ENCODE data around the gene CHCHD5. TPM values are rescaled to one million over a fixed set of nuclear protein-coding genes. Genes with fewer than 3 reads are reported as not detected.

Gene CHCHD5
- total and polyA plus RNA-seq, 10 of the 15 experiments (the other 5 are each of a cell fraction or from before 2014, with no cell fraction given) = 16.4 to 118 (median 45.2) TPM

DNA sequence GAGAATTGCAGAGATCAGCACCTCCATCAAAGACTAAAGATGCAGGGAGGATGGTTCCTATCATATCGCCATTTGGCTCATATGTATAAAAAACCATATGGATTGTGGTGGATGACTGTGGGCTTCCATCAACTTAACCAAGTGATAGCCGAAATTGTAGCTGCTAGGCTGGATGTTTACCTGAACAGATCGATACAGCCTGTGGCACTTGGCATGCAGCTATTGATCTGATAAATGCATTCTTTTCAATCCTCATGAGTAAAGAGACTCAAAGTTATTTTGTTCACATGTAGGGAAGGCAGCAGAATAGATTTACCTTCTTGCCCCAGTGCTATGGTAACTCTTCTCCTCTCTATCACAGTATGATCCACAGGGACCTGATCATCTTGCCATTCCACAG, 18.5 kb downstream of the CHCHD5 start:
- intact Hi-C loops (cut with micrococcal nuclease; ENCODE audit: unreplicated experiment) (loop anchor here (5.0 kb wide), 1 partner anchor 354 kb away; no protein-coding TSS in a partner anchor), in situ Hi-C loops (cut with MboI) (loop anchor here (5.0 kb wide), 1 partner anchor 119 kb away; the partner anchor contains the start of gene NT5DC4)
- ChIA-PET SMC1A (ENCODE audit: uncharacterized antibody, unreplicated experiment) (interaction anchor here (0.7 to 8.0 kb wide), 4 partner anchors 24 to 353 kb away, joined by 3 to 122 read pairs (median 44); no protein-coding TSS in a partner anchor), CTCF (interaction anchor here (0.6 to 15.3 kb wide), 6 partner anchors 21 to 349 kb away, joined by 3 to 286 read pairs (median 11); no protein-coding TSS in a partner anchor), RAD21 (ENCODE audit: unreplicated experiment) (interaction anchor here (5.8 to 8.3 kb wide), 2 partner anchors 23 to 125 kb away, joined by 57 to 132 read pairs; no protein-coding TSS in a partner anchor), POLR2A (interaction anchor here (0.5 kb wide), 1 partner anchor 193 kb away, joined by 3 read pairs; no protein-coding TSS in a partner anchor)
- Histone ChIP-seq H3K27me3 (replicated peaks in 1 of 2; ENCODE audit: control insufficient read depth in 2 of 2, insufficient read depth in 2 of 2, low read length in 1 of 2) (no peaks in the 10 kb centered on the region), H3K79me2 (ENCODE audit: control insufficient read depth, insufficient read depth, low read length) (no peaks in the 10 kb centered on the region), H3K4me3 (no peak overlapping the region), H2AFZ (ENCODE audit: control insufficient read depth, low read depth, low read length) (no peak overlapping the region), H3K4me2 (ENCODE audit: control insufficient read depth, insufficient read depth) (no peak overlapping the region), H3K9ac (ENCODE audit: control insufficient read depth, insufficient read depth, low read length) (no peak overlapping the region), H3K27ac (ENCODE audit: control insufficient read depth, insufficient read depth) (no peak overlapping the region), H3K4me1 (ENCODE audit: control insufficient read depth, insufficient read depth, low read length) (no peaks in the 10 kb centered on the region; the same call in 1 of the 2 replicates), H3K36me3 (ENCODE audit: control insufficient read depth in 2 of 2, insufficient read depth in 2 of 2, low read length in 1 of 2) (no peaks in the 10 kb centered on the region), H4K20me1 (ENCODE audit: control insufficient read depth, insufficient read depth) (no peaks in the 10 kb centered on the region), H3K9me3 (replicated peaks; ENCODE audit: control insufficient read depth, insufficient read depth, low read length) (no peaks in the 10 kb centered on the region)
- ATAC-seq (no peak), DNase-seq (ENCODE audit: low read depth, low spot score) (no peak), FAIRE-seq (no peak)
- BruUV-seq (replicated peaks) = no TSS peak
- no peak for TF ChIP-seq NFYA (IDR thresholded peaks at IDR 0.05; ENCODE audit: borderline replicate concordance, low read depth, low read length)
- no peak for TF ChIP-seq ZNF384 (IDR thresholded peaks at IDR 0.05; ENCODE audit: borderline replicate concordance, low read depth, low read length)
- TF ChIP-seq, protein P1, sequence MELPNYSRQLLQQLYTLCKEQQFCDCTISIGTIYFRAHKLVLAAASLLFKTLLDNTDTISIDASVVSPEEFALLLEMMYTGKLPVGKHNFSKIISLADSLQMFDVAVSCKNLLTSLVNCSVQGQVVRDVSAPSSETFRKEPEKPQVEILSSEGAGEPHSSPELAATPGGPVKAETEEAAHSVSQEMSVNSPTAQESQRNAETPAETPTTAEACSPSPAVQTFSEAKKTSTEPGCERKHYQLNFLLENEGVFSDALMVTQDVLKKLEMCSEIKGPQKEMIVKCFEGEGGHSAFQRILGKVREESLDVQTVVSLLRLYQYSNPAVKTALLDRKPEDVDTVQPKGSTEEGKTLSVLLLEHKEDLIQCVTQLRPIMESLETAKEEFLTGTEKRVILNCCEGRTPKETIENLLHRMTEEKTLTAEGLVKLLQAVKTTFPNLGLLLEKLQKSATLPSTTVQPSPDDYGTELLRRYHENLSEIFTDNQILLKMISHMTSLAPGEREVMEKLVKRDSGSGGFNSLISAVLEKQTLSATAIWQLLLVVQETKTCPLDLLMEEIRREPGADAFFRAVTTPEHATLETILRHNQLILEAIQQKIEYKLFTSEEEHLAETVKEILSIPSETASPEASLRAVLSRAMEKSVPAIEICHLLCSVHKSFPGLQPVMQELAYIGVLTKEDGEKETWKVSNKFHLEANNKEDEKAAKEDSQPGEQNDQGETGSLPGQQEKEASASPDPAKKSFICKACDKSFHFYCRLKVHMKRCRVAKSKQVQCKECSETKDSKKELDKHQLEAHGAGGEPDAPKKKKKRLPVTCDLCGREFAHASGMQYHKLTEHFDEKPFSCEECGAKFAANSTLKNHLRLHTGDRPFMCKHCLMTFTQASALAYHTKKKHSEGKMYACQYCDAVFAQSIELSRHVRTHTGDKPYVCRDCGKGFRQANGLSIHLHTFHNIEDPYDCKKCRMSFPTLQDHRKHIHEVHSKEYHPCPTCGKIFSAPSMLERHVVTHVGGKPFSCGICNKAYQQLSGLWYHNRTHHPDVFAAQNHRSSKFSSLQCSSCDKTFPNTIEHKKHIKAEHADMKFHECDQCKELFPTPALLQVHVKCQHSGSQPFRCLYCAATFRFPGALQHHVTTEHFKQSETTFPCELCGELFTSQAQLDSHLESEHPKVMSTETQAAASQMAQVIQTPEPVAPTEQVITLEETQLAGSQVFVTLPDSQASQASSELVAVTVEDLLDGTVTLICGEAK (IDR thresholded peaks at IDR 0.05; ENCODE audit: borderline replicate concordance) = no peak
- no peak for TF ChIP-seq NFIC (IDR thresholded peaks at IDR 0.05; ENCODE audit: low read depth, low read length)
- no peak for TF ChIP-seq ZNF274 (IDR thresholded peaks at IDR 0.05; ENCODE audit: insufficient read depth, insufficient read length)
- TF ChIP-seq TCF12 (IDR thresholded peaks at IDR 0.05; ENCODE audit: low read depth, low read length) = no peak
- TF ChIP-seq, protein P2, sequence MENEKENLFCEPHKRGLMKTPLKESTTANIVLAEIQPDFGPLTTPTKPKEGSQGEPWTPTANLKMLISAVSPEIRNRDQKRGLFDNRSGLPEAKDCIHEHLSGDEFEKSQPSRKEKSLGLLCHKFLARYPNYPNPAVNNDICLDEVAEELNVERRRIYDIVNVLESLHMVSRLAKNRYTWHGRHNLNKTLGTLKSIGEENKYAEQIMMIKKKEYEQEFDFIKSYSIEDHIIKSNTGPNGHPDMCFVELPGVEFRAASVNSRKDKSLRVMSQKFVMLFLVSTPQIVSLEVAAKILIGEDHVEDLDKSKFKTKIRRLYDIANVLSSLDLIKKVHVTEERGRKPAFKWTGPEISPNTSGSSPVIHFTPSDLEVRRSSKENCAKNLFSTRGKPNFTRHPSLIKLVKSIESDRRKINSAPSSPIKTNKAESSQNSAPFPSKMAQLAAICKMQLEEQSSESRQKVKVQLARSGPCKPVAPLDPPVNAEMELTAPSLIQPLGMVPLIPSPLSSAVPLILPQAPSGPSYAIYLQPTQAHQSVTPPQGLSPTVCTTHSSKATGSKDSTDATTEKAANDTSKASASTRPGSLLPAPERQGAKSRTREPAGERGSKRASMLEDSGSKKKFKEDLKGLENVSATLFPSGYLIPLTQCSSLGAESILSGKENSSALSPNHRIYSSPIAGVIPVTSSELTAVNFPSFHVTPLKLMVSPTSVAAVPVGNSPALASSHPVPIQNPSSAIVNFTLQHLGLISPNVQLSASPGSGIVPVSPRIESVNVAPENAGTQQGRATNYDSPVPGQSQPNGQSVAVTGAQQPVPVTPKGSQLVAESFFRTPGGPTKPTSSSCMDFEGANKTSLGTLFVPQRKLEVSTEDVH (IDR thresholded peaks at IDR 0.05; ENCODE audit: low read depth, partially characterized antibody) = no peak
- TF ChIP-seq SMC3 (IDR thresholded peaks at IDR 0.05; ENCODE audit: borderline replicate concordance, low read length) = no peak
- WGBS (ENCODE audit: insufficient coverage, insufficient replicate concordance, low lambda C conversion rate, missing lambda C conversion rate) = 65% methylated on average over 3 of the region's 3 CpGs
